GM19463 (cell line): ENCODE measurements around the gene THUMPD2.

Source experiments
- ATAC-seq: cut with Tn5 transposase; IDR thresholded peaks from one replicate; pipeline ENCODE4 v1.9.1; 2021; ENCODE audit warnings: mild to moderate bottlenecking, moderate library complexity; ENCODE audit not compliant: unreplicated experiment

THUMPD2 gene

DNA sequence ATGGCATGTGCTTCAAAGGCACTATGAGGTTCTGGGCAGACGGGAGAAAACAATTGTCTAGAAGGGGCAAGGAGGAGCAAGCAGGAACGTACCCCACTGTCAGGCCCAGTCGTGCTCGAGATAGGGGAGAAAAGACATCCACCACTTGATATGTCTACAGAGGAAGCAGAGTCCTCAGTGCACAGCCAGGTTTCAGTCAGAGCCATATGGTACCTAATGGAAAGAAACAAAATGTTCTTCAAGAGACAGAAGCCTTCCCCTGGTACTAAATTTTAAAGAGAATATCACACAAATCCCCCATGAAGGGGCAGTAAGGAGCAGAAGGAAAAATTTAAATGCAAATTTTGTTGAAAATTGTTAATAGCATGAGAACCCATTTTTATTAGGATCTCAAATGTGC lies 21.9 kb downstream of the THUMPD2 start:
- ATAC-seq = no peak

DNA sequence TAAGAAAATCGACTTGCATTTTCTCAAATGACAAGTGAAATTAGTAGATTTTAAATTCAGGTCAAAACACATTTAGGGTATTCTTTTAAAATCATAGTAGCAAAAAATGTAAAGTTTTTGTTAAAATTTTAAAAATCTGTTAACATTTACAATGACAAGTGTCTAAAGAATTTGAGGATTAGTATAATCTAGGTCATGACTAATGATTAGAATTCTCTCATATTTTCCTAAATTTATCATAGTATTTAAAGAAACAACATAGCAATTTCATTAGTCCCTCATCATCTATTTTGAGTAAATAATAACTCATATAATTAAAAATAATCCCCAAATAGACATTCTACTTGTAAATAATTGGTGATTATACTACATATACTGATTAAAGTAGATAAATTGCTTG lies 23.6 kb downstream of the THUMPD2 start:
- ATAC-seq = no peak

DNA sequence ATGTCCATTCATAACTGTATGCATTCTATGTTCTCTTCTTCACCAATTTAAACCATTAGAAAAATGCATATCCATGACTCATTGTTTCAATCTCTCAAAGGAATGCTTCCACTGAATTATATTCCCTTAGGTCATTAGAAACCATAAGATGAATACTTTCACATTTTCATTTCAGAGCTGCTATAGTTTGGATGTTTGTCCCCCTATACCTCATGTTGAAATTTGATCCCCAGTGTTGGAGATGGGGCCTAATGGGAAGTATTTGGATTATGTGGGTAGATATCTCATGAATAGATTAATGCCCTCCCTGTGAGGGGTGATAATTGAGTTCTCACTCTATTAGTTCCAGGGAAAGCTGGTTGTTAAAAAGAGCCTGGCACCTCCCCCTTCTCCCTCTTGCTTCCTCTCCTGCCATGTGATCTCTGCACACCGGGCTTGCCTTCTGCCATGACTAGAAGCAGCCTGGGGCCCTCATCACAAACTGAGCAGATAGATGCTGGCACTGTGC lies 35.7 kb downstream of the THUMPD2 start:
- no peak for ATAC-seq

DNA sequence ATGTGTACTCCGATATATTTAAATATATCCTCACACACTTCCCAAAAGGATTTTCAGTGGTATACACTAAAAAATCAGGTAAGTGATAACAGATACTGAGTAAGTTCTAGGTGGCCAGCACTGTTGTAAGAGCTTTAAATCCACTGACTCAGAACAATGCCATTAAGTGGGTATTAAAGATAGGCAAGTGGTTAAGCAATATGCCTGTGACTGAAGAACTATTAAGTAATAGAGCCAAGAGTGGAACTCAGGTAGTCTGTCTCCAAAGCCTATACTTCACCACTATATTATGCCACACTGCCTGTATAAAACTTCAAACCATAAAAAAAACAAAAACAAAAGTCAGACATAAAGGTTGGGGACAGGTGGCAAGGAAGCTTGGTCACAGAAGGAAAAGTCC lies 37.2 kb downstream of the THUMPD2 start:
- ATAC-seq = no peak

DNA sequence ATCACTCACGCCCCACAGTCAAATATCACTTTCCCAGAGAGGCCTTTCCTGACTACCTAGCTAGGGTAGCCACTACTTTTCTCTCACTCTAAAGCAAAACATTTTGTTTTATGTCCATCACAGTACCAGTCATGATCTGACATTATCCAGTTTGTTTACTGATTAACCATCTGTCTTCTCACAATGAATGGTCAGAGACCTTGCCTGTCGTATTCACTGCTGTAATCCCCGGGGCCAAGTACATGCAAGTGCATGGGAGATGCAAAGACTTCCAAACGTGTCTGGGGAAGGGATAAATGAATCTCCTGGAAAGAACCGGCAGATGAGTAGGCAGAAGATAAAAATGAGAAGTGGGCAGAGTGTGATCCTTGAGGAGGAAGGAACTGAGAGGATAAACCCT lies 39.7 kb downstream of the THUMPD2 start:
- no peak for ATAC-seq

DNA sequence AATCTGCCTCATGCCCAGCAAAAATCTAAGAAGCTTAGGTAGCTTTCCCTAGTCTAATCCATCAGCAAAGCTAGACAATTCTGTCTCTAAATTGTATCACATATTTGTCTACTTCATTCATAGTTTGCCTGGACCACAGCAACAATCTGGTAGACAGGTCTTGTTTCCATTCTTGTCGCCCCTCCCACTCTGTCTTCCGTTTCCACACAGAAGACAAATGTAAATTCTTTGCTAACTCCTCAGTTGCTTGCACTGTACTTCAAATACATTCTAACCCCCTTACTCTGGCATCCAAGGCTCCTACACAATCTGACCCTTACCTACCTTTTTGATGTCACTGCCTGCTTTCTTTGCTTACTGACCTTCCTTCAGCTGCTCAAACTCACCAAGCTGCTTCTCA lies 40.1 kb downstream of the THUMPD2 start:
- ATAC-seq = no peak

DNA sequence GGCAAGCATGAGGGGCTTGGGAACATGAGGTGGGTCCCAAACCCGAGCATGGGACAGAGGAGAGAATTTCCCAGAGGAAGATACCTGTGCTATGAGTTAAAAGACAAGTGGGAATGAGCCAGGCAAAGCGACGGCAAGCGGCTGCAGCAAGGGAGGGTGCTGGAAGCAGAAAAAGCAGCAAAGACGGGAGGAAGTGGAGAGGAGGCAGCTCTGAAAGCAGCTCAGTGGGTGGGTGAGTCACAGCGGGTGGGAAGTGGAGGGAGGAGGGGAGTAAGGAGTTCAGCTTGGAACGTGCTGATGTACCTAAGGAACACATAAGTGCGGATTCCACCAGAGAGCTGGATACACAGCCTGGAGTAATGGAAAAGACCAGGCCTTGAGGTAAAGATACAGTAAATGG lies 41.4 kb downstream of the THUMPD2 start:
- ATAC-seq = no peak

DNA sequence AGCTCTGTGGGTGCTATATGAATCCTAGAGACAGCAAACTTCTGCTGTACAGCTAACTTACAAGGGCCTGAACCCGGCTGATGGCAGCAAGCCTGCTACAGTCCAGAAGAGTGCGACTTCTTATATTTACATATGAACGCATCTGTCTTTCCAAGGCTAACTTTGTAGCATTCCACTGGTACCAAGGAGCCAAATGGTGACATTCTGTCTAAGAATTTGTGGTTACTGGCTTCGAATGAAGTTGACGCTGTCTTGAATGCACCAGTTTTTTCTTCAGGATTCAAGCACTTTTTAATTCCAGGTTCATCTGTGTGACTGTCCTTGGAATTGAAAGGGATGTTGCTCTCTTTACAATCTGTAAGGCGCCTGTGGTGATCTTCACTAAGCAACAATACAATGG lies 42.4 kb downstream of the THUMPD2 start:
- no peak for ATAC-seq

DNA sequence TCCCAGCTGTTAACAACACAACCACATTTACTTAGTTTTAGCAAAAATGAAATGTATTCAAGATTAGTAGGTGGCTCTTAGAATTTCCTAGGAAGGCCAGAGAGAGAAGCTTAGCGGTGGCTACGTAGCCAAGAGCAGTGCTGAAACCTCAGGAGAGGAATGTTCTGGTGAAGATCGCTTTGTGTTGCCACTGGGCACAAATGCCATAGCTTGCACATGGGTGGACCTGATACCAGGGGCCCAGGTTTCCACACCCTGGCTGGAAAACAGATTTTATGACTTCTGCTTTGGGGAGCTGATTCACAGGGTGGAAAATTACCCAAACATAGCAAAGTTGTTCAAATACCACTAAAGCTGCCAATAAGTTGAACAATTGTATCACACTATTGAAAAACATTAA lies 43.4 kb downstream of the THUMPD2 start:
- no peak for ATAC-seq

DNA sequence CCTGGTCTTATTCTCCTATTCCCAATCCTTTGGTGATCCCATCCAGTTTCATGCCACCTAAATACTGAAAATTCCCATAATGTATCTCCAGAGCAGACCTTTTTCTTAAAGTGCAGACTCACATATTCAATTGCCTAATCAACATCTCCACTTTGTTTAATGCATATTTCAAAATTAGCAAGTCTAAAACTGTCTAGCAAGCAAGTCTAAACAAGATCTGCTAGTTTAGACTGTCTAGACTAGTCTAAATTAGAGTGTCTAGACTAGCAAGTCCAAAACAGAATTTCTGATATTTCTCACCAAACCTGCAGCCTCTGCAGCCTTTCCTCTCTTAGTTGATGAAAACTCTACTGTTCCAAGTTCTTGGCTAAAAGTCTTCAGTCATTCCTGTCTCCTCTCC lies 44.6 kb downstream of the THUMPD2 start:
- ATAC-seq = no peak

DNA sequence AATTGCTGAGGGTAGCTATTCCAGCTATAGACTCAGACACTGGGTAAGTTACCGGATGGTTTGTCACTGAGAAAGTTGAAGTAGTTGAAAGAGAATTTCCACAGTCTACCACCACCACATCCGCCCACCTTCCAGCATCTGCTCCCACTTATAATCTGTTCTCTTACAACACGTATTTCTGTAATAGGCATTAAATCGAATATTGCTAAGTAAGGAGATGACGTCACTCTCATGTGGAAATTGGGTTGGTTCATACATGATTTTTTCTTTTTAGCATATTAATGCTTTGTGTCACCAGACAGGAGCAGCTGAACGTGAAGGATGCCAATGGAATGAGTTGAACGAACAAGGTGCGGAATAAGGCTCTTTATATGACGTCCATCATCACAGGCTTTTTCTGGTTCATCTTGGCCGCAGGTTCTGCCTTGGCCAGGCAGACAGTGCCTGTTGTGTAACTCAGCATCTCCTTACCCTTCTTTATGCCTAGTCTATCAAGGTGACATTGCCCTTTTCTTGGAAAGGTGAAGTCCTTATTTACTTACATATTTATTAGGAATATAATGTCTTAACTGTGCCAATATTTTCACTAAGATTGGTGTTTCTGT lies 45.9 kb downstream of the THUMPD2 start:
- ATAC-seq = no peak

DNA sequence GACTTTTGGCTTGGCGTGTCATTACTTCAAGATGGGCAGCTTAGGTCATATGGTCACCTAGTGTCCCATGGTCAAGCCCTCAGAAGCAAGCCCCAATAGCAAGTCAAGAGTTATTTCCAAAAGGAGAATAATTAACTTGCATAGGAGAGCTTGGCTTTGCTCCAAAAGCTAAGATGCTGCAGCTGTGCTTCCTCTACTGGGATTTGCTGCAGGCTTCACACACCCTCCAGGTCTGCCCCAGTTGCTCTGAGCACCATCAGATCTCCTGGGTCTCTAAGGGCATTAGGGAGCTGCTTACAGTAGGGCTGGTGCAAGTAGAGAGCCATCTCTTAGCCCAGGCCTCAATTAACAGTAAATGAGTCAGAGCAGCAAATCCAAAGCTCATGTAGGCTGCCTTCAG lies 46.6 kb downstream of the THUMPD2 start:
- no peak for ATAC-seq

DNA sequence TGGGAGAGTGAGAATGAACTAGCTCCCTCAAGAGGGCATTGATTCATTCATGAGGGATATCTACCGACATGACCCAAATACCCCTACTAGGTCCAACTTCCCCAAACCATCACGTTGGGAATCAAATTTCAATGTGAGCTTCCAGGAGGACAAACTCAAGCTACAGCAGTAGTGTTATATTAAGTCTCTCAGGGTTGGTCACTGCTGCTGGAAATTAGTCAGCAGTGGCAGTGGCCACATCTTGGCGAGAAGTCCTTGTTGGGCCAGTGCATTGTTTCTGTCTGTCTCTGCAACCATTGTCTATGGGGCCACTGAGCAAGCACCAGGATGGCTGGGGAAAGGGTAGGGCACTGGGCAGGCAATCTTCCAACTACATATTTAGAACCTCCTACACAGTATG lies 47.5 kb downstream of the THUMPD2 start:
- ATAC-seq = no peak

DNA sequence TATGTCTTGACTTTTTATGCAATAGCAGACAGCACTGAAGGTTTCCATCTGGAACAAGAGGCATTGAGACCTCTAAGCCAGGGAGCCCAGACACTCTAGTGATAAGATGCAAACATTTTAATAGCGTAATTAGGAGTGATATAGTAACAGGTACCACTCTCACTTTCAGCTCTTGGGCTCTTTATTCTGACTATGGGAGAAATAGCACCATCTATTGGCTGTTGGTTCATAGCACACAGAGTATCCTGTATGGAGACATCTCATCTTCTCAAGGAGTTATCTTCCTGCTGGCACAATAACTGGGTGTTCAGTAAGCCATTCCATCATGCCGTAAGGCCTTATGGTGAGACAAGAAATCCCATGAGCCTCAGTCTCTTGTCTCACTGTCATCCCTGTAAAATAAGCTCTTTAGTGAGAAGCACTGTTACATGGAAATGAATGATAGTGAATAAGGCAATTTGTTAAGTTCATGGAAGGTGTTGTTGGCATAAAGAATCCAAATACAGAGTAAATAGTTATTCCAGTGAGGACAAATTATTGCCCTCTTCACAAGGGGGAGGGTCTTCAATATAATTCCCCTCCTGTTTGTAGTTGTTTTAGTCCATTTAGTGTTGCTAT lies 48.3 kb downstream of the THUMPD2 start:
- ATAC-seq = peak; percentile 50

DNA sequence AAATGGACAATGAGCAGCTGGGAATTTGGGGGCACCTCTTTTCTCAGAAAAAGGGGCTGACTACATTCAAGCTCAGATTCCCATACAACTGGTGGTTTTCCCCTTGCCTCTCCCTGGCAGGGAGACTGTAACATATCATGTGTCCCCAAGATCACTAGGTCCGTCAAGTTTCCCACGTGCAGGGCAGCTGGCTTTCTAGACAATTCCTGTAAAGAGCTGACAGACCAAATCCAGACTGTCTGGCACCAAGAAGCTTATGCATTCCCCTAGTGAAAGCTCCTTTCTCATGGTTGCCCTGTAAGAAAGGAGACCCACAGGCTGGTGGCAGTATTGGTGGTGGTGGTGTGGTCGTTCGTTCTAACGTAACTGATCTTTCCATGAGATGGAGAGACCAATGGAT lies 48.8 kb downstream of the THUMPD2 start:
- ATAC-seq = no peak

DNA sequence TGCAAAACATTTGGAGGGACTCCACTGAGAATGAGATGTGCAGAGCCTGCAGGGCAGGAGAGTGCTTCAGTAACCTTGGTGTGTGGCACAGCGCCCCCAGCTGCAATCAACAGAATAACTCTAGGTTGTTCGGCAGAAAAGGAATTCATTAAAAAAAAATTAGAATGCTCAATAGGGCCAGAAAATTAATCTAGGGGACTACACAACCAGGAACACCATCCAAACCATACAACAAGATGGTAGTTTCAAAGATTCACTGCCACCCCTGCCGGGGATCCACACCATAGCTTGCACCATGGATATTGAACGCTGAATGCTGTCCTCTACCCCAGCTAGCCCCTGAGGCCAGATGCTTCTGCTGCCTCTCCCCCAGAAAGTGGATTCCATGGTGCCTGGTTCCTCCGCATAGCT lies 50.1 kb downstream of the THUMPD2 start:
- peak; percentile 52 for ATAC-seq

DNA sequence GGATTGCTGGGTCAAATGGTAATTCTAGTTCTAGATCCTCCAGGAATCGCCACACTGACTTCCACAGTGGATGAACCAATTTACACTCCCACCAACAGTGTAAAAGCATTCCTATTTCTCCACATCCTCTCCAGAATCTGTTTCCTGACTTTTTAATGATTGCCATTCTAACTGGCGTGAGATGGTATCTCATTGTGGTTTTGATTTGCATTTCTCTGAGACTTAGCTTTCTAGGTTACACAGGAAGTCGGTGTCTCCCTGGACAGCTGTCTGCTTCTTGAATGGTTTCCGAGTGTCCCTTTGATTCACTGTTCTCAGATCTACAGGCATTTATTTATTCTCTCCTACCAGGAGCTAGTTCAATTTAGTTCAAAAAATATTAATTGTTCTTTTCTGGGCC lies 51.0 kb downstream of the THUMPD2 start:
- peak; percentile 43 for ATAC-seq

DNA sequence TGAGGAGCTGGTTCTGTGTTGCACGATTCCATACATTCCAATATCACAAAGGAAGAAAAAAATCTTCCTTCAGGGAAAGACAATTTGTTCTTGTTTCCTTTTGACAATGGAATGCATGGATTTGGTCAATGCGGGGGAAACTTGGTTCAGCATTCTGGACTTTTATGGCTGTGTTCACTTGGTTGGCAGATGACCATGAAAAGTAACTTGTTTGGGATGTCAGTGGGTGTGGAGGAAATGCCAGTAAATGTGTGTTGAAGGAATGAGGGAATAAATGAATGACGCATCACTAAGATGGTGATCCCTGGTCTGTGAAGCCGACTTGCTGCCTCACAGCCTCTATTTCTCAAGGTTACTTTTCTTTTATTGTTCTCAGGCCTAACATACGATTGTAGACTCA lies 53.7 kb downstream of the THUMPD2 start:
- no peak for ATAC-seq

DNA sequence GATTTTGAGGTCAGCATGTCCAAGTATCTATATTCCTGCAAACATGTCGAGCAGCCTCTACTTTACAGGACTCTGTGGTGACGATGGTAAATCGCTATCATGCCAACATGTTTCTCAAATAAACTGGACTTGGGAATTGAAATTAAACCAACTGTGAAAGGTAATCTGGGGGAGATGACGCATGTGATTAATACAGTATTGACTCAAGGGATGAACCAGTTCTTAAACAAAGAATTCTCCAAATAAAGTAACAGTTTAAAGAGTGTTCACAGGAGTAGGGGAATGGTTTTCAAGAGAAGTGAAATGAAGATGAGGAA lies 54.3 kb downstream of the THUMPD2 start:
- ATAC-seq = no peak

DNA sequence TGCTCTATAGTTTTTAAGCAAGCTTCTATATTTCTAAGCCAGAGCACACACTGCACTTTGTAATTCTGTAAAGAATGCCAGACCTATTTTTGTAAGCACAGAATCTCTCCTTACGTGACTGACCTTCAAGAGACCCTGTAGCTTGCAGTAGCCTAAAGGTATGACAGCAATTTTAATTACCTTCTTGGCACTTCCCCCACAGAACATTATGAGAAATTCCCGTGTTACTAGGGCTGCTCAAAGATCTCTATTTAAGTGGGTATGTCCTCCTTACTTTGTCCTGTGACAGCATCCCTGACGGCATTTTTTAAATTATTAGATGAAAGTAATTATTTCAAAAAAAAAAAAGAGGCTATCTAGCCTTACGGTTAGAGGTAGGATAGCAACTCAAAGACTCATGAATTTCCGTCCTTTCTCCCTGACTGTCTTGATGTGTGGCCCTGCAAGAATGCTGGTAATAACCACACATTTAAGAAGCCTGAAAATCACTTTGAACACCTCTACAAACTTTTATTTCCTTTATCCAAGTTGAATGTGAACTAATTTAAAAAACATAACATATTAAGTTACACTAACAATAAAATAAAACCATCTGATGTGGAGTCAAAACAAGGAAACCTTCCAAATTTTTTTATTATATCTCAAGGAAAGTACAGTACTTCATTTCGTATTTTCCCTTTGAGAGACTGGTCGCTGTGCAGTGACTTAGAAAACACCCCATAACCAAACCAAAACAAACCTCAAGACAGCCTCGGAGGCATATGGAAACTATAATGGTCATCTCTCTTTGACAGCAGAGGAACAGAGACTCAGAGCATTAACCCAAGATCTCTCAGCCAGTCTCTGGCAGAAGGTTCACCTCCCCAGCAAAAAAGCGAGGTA lies 54.9 kb downstream of the THUMPD2 start:
- ATAC-seq = no peak

DNA sequence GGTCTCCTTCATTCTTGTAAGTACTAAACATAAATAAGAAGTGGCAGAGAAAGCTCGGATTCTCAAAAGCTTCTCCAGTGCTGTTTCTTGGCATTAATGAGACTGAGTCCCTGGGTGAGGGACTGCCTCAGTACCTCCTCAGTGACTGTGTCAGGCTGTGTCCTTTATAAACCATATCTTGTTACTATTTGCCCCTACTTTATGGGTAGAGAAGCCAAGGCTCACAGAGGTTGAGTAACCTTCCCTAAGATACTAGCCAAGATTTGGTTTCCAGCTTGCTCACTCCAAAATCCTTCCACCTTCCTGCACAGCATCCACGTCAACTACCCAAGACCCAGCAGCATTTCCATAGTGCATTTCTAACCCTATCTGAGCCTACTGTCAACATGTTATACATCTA lies 55.6 kb downstream of the THUMPD2 start:
- ATAC-seq = no peak

DNA sequence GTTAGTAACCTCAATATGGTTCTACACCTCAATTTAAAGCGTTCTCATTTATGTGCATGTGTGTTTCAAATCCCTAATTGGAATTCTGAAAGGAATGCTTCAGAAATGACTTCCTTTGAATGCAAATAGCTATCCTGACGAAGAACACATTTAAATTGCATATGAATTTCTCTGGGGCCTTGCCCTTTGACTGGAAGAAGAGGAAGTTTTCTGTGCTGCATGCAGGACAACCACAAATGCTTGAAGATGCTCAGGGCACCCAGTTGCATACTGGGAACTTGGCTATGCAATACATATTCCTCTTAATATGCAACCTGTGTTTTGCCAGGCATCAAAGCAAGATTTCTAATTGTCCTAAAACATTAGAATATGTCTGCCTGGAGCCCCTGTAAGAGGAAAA lies 58.1 kb downstream of the THUMPD2 start:
- no peak for ATAC-seq
